CD4-positive, alpha-beta T cell treated with Interleukin-4 for 1 hour (primary cell): Measurements from ENCODE around the gene PDZRN4.
"Not testable (repeated sequence)": the region's sequence is repeated elsewhere in the genome, so short reads cannot be mapped to it uniquely, and the experiment has no call there.

Experiments
- DNase-seq, 2 donors: peaks; one replicate each; pipeline ENCODE4 v3.0.0-alpha.2; 2020 to 2022

Gene PDZRN4

DNA sequence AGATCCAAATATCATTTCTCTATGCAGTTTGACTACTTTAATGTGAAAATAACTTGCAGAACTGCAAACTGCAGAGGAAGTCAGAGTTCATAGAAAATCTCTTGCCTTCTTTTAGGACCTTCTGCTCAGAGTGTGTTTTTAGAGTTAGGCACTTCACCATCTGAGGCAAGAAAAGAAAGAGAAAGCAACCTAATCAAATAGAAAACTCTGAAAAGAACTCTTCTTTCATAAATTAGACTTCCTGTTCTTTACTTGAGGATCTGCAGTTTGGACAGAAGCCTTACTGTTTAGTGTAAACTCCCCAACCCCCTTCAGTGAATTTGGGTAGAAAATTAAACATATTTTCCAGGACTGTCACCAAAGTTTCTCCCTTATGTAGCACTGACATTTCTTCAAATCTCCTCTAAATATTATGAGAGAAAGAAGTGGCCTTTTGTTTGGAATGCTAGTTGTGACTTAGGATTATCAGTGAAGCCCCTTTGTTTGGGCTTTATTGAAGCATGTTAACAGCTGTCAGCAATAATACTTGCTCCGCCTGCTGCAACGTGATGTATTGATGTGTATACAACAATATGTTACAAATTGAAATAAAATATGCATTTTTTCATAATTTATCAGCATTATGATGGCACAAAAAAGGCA, 99.5 kb downstream of the PDZRN4 start:
- DNase-seq, result no peak

DNA sequence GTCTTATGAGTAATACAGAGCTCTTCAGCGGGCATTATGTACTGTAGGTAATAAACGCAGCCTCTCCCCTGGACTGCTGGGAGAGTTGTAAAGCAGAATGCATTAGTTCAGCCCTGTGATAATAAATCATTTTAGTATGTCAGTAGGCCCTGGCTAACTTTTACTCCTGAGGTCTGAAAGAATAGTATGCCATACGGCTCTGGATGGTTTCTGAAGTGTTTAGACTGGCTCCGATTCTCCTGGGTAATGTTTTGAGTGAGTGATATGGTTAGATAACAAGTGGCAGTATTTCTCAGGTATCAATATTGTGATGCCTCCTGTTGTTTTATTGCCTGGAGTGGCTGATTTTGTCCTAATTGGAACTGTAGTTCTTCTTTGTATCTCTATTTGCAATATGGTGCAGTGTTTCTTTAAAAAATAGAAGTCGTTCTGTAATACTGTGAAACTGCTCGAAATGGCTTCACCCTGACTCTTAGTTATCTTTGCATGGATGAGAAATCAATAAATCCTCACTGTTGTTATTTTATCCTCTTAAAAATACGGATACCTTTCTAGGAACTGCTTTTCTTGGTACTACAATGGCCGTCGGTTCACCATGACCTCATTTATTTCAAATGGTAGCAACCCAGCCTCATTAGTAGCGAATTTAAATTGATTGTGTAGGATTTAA, 100.2 kb downstream of the PDZRN4 start:
- no peak for DNase-seq

DNA sequence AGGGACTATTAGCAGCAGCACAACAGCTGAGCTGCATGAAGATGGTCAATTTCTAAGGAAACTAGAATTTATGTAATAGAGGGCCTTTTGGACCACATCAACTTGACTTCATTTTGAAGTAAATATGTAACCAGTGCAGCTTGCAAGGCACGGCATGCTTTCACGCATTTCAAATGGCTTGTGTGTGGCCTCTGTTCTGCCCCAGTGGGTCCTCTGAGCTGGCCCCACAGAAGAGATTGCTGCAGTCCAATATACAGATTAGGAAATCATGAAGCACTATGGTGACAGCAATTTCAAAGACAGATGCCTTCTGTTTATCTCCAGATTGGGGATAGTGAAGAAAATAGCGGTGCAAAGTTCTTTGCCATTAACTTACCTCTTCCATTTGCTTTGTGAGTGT, 101.4 kb downstream of the PDZRN4 start:
- no peak for DNase-seq

DNA sequence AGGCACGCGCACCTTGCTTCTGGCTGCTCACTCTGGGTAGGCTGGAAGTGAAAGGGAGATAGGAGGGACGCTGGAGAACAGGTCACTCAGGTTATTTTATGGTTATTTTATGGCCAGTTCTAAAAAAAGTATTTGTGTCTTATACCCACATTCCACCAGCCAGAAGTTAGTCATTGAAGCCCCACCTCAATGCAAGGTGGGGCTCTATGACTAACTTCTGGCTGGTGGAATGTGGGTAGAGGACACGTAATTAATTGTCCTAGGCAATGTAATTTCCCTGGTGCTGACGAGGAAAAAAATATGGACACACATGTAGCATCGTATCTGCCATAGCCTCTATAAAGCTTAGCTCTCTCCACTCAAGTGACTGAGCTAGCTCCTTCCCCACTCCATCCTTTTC, 104.9 kb downstream of the PDZRN4 start:
- DNase-seq, result no peak

DNA sequence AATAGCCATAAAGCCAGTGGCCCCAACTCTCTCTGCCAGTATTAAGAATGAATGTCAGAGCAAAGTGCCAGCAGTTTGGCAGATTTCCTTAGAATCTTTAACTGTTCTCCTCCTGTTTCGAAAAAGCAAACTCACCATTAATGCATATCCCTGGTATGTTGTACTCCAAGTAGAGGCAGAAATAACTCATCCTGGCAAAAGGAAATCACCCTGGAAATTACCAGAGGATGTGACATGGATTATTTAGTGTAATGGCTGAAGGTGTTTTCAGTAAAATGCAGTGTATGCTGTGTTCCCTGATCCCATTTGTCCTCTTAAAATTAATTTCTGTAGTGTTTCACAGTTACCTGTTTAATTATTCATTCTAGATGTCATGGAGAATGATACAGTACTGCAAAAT, 105.3 kb downstream of the PDZRN4 start:
- no peak for DNase-seq

DNA sequence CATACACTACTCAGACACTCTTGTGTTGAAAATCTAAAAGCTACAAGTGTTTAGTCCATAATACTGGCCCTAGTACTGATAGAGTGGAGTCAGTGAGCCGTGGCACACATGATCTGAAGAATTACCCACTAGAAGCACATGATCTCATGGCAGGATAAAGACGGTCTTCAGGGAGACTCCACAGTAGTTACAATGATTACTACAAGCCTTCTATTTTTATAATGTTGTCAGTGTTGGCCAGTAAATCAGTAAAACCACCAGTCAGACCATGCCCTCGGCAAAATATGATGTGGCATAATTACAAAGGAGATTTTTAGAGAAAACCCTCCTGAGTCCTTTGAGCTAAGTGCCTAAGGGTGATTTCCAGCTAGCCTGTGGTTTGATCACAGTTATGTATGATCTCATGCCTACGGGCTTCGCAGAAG, 114.9 kb downstream of the PDZRN4 start:
- no peak for DNase-seq

DNA sequence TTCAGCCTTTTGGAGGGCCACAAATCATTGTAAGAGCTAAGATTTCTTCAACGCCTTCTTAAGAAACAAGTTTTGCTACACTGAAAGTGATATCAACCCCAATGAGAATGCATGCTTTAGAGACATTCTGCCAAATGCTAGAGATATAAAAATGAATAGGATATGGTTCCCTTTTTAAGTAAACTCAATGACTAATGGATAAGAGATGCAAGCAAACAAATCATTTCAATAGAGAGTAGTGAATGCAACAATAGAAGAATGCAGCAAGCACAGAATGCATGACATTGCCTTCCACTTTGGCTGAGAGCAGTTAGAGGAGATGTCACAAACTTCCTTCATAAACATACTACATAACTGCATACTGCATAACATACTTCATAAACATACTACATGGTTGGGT, 116.4 kb downstream of the PDZRN4 start:
- no peak for DNase-seq

DNA sequence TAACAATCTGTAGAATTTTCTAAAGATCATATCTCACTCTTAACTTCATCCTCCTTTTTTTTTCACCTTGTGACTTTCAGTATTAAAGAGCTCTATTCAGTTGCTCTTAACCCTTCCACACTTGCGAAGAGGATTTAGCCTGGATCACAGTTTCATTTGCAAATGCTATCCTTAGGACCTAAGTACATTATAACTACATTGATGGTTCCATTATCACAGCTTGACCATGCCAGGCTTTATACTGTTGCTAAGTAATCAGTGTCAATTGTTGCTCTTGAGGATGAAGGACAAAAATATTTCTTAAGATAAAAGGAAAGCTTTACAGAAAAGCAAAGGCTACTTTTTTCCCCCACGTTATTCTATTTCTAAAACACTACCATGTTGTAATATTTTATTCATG, 122.2 kb downstream of the PDZRN4 start:
- DNase-seq, result no peak

DNA sequence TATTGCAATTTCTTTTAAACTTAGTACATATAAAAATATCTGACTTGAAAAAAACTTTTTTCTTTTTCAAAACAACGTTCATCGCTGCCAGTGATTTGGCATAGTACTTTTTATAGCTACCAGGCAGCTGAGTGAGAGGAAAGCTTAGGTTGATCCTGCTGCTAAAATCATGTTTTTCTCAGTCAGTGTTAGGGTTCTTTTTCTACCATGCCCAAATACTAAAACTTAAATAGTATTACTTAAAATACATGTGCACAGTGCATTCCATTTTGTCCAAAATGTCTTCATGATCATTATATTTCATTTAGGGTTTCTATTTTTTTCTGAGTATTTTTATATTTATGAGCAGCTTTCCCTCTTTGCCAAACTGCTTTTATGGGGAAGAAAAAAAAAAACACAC, 123.8 kb downstream of the PDZRN4 start:
- DNase-seq, result no peak

DNA sequence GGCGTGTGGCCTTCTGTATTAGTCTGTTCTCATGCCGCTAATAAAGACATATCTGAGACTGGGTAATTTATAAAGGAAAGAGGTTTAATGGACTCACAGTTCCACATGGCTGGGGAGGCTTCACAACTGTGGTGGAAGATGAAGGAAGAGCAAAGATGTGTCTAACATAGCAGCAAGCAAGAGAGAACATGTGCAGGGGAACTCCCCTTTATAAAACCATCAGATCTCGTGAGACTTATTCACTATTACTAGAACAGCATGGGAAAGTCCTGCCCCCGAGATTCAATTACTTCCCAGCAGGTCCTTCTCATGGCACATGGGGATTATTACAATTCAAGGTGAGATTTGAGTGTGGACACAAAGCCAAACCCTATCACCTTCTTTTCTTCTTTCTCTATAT, 124.3 kb downstream of the PDZRN4 start:
- DNase-seq, result not testable (repeated sequence)

DNA sequence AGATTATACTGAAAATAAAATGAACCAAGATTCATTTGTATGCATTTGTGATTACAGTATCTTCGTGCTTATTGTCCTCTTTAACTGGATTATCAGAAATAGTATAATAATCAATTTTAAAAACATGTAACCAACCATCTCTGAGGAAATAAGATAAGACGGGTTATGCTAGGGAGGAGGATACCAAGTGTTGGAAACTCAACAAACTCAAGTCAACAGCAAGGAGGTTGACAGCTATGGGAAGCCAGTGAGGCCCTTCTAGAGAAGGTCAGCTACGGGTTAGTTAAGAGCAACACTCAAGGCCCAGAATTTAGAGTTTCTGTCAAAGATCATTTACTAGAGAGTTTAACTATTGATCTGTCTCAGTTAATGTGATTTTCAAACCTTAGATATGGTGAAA, 137.2 kb downstream of the PDZRN4 start:
- DNase-seq, result no peak

DNA sequence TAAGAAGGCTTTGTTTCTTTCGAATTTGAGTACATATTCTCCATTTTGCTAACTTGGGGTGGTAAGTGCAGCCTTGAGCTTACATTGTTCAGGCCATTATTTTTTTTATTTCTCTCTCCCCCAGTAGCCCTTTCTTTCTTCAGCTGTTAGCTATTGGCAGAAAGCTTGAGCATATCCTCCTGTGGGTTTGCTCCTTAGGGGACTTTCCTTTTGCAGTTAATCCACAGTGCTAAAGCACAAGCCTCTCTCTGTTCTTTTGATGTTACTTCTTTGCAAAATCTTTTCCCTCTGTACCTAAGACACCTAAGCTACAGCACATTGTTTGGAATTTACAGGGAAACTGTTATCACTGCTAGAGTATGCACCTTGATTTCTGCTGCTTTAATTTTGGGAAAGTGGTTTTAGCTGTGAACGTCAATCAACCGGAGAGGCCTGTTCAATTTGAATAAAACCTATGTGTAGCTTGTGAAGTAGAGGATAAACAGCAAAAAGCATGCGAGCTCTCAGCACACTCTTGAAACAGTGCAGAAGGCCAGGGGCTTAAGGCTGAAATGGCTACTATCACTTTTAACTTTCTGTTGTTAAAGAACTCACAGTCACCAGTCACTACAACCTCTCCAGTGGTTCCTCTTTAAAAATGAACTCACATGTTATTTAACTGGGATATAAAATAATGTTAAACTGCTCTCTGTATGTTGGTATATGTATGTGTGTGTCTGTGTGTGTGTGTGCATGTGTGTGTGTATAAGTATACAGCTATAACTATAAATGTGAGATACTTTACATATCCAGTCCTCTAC, 139.2 kb downstream of the PDZRN4 start:
- DNase-seq, result no peak

DNA sequence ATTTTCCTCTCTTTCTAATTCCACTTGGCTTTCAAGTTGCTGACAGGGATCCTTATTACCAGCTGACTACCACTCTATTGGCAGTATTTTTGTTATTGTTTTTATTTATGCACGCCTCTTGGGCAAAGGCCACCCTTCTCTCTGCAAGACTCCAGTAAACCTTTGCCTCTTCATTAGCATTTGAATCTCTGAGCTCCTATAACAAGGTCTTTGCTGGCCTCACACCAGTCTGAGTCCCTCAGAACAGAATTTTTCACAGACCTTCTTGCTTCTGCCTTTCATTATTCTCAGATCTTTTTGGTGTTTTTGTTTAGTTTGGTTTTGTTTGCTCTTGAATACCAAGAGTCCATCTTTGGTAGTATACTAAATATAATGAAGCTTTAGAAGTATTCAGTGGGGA, 145.9 kb downstream of the PDZRN4 start:
- DNase-seq, result no peak

DNA sequence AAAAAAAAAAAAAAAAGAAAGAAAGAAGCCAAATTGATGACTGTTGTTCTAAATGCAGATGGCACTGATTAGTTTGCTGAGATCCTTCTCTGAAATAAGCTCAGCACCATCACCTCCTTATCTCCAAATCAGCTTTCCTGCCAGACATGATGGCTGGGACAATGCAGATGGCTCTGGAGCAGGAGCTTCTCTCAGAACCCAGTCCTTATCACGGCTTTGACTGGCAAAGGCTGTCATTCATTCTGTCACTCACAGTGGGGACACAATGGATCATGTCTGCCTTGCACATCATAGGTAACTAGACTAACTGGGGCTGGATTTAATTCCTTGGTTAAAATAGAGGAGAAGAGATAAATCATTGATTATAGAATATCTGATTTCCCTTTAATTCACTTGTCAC, 146.3 kb downstream of the PDZRN4 start:
- no peak for DNase-seq

DNA sequence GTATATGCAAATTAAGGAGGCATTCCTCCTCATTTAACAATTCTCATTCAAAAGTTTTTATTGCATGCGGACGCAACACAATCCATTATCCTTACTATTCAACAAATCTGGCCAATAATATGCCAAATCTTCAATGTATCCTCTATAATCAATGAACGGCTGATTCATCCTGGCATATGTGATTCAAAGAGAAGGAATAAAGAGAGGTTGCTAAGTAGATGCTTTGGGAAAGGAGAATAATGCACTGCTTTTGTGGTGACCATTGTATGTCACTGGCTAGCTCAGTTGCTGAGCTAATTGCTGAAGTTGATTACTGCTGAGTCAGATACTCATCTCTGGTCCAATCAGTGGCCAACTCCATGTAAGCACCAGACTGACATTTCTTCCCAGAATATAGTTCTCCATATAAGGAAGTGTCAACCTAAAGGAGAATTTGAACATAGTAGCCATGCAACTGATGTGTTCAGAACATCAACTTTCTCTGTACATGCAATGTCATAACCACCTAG, 148.0 kb downstream of the PDZRN4 start:
- DNase-seq, result no peak

DNA sequence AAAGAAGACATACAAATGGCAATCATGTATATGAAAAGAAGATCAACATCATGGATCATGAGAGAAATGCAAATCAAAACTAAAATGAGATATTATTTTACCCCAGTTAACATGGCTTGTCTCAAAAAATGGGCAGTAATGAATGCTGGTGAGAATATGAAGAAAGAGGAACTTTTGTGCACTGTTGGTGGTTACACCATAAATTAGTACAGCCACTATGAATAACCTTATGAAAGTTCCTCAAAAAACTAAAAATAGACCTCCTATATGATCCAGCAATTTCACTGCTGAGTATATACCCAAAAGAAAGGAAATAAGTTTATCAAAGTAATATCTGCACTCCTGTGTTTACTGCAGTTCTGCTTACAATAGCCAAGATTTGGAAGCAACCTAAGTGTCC, 151.7 kb downstream of the PDZRN4 start:
- DNase-seq, result no peak

DNA sequence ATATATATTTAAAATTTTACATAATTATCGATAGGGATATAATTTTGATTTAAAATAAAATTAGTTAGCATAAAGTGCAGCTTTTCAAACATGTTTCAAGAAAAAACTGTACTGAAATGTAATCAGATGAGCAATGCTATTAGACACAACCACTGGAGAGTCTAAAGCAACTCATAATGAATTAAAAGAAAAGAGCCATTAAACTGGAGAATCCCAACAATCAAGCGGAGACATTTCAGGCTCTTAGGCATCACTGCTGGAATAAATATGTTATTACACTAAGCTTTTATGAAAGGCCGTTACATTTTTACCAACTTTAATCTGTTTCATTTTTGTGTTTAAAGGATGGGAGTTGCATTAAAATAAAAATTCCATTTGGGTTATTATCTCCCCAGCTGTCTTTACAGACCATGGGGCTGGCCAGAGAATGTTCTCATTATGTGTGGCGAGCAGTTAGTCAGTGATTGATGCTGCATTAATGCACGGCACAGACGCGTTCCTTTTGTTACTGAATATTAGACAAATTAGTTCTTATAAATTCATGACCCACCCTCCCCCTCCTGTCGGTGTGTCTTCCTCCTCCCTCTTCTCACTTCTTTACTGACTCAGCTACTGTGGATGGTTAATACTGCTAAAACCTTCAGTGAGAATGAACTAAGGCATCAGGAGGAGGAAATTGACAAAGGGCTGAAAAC, 156.8 kb downstream of the PDZRN4 start:
- DNase-seq, result no peak

DNA sequence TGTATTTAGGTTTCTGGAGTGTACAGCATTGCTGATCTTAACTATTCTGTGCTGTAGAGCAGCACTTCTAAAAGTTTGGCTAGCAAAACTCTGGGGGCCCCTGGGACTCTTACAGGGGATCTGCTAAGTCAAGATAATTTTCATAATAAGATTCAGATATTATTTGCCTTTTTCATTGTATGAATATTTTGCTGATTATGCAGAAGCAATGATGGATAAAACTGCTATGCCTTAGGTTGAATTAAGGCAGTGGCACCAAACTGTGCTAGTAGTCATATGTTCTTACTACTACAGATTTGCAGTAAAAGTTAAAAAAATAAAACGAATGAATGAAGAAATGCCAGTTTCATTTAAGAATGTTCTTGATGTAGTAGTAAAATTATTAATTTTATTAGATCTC, 160.1 kb downstream of the PDZRN4 start:
- no peak for DNase-seq

DNA sequence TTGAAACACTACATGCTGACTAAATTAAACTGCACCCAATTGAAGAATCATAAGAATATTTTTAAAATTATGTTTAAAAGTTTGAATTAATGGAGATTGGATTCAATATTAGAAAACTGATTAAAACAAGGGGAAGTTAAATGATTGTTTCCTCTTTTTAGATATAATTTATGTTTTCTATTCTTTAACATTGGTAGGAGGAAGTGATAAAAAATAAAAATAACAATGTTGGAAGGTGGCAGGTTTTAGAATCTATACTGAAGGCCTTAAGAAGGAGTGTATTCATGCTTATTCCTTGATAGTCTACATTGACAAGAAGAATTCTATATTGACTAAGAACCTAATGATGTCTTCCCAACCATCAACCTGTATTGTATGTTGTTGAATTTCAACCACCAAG, 168.1 kb downstream of the PDZRN4 start:
- no peak for DNase-seq

DNA sequence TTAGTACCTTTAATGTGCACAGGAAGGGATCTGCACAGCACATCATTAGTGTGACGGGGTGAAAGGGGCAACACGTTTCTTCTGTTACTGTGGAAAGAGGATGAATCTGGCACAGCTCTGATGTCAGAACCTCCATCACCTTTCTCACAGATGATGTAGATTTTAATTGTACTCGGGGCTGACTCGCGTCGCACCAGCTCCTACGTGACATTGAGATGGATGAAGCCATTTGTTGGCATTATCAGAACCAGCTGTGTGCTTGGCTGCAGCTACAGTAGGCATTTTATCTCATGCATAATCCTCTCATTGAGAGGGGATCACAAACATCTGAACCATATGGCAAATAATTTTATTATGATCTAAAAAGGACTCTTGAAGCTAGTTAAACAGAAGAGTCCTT, 173.6 kb downstream of the PDZRN4 start:
- no peak for DNase-seq

DNA sequence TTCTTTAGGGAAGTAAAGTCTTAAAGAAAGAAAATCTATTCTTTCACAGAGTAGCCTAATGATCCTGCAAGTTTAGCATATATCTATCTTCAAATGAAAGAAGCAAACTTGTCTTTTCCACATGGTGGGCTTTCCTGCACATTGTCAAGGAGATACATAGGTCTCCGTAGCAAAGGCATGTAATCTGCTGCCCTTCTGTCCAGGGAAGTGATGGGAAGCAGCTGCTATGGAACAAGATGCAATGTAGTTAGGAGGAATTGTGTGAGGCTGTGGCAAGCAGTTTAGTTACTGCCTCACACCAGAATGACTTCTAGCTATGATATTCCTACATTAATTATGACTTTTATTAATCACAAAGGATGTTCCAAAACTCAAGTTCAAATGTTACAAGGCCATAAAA, 174.4 kb downstream of the PDZRN4 start:
- DNase-seq, result no peak

DNA sequence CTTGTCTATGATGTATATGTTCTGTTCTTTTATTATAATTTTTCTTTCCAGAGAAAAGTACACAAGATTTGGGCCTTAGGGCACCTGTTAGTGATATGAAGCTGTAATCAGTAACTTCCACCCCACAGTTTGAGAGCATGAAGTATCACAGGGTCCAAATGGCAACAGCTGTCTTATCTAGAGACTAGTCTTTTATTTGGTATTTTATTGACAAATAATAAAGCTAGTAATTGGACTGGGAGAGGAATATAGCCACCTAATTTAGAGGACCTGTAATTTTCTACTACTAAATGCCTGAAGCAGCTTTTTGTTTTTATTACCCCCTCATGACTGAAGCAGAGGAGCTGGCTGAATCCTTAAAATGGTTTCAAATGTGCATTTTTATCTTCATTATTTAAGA, 174.8 kb downstream of the PDZRN4 start:
- DNase-seq, result no peak

DNA sequence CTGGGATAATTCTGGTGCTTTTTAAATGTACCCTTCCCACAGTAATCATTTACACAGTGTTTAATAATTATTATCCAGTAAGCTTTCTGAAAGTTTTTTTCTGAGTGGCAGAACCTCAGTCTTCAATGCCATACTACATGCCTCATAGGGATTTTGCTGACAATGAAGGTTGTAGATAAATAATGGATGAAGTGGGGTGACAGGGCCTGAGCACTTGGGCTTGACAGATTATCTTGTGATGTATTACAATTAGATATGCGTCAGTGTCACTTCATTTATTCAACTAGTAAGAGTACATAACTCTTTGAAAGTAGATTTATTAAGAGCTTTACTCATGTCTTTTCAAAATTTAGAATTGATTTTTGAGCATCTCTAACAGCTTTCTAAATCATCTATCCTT, 176.1 kb downstream of the PDZRN4 start:
- no peak for DNase-seq
